GM21619 (cell line): ENCODE data around the gene BEST3.

Experiments
- ATAC-seq: cut with Tn5 transposase; IDR thresholded peaks from one replicate; pipeline ENCODE4 v1.9.1; 2021; ENCODE audit not compliant: unreplicated experiment

BEST3 gene

DNA sequence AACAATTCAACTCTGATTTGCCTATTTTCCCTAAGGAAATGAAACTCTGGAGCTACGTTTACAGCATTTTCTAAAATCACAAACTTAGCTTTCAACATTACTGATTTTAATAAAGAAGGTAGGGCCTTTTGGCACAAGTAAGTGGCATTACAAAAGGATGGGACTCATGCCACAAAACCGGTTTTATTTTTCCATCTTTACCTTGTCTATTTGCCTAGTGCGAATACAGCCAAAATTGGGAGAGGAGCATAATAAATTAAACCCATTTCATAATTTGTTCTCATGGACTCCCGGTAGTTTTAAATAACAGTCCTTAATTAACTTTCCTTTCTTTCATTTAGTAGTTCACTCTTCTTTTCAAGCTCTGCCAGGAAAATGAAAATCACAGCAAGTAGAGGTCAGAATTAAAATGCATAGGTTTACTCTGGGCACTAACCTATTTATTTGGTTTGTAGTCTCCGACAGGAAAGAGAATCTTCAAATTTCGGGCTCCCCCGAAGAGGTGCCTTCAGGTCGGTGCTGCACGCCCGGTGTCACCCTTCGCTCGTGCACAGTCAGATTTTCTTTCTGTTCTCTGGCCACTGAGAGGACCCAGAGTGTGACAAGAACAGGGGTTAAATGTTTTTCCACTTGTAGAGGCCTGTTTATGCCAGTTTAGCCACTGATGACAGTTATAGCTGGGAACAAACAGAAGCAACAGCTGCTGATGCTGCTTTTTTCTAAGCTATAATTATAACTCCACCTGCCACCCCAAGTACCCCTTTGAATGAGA is at the start of gene BEST3:
Gene BEST3 (minus strand): TSS at position 535 of the 772 bp plus-strand sequence. CDS start 1,505 bp downstream, outside the sequence.
- ATAC-seq = no peak

DNA sequence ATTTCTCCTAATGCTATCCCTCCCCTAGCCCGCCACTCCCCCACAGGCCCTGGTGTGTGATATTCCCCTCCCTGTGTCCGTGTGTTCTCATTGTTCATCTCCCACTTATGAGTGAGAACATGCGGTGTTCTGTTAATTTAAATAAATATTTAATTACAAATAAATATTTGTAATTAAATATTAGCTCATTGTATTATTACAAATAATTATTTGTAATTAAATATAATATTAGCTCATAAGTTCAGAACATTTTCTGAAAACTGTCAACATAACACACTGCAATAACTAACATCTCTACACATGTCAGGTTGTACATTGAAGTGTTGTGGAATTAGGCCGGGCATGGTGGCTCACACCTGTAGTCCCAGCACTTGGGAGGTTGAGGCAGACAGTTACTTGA is 45.0 kb upstream of the BEST3 start:
- ATAC-seq = no peak

DNA sequence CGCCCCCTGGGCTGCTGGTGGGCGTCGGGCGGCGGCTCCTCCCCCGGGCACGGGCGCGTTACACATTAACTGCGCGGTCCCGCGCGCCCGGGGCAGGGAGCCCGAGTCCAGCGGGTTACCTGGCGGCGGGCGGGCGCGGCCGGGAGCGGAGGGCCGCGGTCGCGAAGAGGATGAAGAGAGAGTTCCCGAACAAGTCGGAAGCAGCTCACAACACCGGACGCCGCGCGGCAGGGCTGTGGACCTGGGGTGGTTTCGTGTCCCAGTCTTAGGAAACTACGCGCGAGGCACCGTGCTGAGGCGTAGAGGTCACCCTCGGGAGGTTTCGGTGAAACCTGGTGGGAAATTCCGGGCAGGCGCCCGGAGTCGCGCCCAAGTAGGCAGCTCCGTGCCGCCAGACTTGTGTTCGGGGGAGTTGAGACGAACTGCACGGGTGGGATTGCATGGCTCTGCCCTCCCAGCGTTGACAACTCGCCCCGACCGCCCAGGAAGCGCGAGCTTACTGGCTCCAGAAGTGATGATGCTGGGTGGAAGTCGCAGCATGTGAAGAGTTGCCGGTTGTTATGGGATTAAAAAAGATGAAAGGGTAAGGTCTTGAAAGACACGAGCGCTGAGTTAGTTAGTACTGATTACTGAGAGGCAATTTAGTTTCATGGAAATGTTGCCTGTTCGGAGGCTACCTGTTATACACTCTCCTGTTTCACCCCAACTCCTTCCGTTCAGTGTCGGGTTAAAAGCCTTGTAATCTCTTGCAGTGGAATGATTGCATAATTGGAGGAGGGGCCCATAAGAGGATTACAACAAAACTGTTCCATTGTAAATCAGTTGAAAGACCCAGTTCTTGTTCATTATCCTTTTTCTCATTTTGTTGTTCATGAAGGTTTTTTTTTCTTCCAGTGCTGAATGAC is 40.4 kb upstream of the BEST3 start:
- ATAC-seq = peak; percentile 39

DNA sequence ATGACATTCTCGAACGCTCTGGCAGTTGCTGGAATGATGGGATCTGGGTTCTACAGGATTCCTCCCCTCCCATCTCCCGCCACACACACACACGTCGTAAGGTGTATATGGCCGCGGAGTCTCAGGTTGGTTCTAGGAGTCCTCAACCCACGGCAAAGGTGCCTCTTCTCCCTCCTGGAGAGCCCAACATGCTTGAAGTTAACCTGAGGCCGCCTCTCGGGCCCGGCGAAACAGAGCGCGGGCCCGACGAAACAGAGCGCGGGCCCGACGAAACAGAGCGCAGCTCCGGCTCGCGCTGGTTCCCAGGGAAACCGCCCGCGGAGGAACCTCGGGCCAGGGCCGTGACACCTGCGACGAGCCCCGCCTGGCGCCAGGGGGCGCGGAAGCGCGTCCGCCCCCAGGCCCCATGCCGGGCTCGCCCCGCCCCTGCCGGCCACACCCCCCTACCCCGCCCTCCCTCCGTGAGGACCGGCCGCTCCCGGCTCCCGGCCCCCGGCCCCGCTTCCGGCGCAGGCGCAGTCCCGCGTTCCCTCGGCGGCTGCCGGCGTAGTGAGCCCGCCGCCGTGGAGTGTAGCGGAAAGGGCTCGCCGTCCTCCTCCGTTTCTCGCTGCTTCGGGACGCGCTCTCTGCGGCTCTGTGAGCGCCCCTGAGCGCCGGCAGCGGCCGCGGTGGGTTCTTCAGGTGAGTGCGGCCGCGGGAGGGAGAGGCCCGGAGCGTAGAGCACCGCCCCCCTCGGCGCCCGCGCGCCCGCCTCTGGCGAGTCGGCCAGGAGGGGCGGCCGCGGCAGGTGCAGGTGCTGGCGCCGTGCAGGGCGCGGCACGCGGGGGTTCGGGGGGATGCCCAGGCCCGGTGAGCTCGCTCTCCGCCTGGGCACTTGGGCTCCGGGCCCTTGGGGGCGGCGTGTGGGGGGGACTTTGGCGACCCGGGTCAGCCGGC is 39.5 kb upstream of the BEST3 start, which contains the start of gene RAB3IP:
Gene RAB3IP (plus strand): TSS at position 510 of the 936 bp plus-strand sequence. CDS start 16,549 bp downstream, outside the sequence.
- ATAC-seq = peak; percentile 81

DNA sequence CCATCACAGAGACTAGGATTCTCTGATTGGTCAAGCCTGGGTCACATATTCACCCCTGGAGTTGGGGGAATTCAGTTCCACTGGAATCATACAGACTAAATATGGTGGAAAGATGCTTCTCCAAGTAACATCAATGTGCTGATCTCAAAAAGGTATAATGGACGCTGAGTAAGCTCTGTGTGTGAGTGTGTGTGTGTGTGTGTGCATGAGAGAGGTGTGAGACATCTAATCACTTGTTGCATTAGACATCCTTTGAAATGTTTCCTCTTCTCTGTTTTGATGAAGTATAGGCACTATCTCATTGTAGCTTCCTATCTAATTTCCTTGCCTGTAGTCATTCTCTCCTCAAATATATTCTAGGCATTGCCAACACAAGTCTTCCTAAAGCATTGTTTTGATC is 34.5 kb upstream of the BEST3 start:
- no peak for ATAC-seq

DNA sequence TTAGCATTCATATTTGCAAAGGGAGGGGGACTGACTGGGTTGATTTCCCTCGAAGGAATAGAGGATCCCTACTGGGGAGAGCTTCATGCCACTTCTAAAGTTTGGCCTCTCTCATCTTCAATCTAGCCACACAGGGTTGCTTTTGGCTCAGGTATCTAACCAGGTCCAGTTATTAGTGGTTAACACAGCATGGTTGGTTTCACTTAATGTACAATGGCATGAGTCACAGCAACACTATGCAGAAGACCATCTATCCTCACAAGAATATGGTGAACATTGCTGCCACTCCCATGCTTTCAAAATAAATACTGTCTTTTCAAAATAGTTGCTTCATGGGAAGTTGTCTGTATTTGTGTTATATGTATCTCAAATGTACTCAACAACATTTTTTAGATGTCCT is 33.0 kb upstream of the BEST3 start:
- no peak for ATAC-seq

DNA sequence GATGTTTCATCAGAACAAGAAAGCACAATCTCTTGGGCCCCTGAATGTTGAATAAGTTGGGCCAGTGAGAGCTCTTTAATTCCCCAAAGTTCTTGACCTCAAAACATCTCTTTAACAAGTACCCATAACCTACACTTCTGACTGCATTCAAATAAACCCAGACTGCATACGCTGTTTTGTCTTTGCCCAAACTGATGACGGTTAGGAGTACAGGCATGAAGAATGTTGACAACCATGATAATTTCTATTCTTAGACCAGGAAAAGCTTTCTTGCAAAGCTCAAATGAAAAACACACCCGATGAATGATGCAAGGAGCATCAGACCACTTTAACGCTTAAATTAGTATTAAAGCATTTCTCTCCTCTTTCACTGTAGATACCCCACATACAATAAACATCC is 27.8 kb upstream of the BEST3 start:
- no peak for ATAC-seq

DNA sequence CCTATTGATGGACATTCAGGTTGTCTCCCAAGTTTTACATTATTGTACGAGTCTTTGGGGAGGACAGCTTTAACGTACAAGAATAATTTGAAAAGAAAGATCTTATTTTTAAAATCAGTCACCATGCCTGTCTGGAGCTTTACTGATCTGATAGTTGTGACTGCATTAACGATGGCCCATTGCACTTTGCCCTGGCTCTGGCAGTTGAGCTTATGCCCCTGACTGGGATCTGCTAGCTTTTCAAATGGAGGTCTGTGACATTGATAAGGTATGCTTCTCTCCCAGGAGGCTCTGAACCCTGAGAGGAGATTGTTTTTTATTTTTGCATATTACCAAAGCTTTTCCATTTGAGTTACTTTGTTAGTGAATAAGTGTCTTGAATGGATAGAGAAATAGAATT is 21.6 kb upstream of the BEST3 start:
- ATAC-seq = no peak

DNA sequence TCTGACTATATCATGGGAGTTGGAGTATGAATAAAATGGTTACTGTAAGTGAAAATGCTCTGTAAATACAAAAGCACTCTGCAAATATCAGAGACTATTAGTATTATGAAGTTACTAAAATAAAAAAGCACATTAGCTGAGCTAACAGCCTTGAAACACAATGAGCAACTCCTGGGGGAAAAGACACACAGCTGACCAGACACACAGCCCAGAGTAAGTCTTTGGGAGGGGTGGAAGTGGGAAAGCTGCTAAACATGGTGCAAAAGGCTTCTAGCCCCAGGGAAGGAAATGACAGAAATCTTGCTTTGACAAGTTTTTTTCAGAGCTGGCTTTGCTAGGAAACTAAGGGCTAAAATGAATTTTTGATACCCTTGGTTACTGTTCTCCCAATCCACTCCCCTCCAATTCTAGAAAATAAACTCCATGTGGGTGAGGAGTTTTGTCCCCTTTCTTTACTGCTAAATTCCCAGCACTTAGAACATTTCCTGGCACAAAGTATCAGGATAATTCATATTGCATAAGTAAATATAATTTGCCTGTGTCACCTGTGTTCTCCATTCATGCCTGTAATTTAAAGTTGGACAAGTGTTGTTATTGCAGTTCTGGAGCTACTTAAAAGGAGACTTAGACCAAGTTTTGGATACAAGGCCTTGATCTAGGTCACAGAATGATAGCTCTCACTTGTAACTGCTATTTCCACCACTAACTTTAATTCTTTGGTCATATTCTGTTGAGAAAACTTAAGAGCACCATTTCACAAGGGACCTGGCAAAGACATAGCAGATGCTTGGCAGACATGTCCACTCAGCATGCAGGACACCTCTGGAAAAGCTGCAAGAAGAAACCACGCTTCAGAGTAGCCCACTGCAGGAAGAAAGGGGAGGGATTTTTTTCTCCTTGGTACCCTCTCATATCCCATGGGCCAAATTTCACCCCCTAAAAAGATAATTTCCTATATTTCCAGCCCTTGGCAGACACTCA is 20.5 kb upstream of the BEST3 start:
- no peak for ATAC-seq

DNA sequence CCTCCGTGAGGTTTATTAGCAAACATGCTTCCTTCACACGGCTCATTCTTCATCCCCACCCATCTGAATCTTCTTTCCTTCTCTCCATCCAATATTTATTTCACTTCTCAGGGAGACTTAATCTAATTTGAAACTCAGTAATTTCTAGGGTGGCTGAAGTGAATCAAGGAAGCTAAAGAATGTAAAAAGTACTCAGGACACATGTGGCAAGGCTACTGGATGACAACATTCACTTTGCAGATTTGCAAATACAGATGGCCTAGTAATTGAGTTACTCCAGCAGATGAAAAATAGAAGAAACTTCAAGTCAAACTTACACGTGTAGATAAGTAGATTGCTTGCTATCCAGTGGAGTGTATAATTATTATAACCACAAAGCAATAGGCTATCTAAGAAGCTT is 15.4 kb upstream of the BEST3 start:
- ATAC-seq = no peak

DNA sequence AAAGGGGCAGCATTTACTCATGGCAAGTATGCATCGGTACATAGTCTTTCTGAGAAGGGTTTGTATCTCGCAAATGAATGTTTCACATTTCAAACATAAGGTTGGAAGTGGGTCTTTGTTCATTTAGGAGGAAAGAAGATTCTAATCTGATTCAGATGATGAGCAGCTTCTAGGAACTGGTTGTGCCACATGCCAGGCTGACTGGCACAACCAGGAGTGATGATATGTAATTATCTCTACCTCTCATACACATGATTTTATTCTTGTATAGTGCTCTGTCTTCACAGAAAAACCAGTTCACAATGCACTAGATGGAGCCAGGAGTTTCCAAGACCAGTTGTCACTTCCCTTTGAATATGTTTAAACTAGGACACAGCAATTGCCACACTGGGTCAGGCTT is 13.7 kb upstream of the BEST3 start:
- ATAC-seq = no peak

DNA sequence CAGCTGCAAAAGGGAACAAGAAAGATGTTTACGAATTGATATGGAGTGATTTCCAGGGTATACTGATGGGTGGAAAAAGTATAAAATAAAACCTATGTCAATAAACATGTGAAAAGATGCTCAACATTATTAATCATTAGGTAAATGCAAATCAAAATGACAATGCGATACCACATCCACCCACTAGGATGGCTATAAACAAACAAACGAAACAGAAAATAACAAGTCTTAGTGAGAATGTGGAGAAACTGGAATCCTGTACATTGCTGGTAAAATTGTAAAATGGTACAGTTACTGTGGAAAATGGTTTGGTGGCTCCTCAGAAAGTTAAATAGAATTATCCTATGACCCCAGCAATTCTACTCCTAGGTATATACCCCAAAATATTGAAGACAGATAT is 9.5 kb upstream of the BEST3 start:
- no peak for ATAC-seq

DNA sequence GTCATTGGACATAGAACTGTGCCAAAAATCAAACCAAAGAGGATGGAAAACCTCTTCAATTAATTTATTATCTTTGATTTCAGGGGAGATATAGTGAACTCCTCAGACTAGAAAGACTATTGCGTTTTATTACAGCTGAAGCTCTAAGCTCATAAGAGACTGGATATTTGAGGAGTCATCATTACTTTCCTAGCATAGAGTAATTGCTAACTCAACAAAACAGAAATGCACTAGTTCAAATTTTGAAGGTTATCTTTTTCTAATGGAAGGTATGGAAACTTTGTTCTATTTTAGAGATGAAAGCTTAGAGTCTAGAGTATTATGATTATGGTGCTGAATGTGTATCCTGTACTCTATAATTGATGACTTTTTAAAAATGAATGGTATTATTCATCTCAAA is 5.3 kb upstream of the BEST3 start:
- no peak for ATAC-seq

DNA sequence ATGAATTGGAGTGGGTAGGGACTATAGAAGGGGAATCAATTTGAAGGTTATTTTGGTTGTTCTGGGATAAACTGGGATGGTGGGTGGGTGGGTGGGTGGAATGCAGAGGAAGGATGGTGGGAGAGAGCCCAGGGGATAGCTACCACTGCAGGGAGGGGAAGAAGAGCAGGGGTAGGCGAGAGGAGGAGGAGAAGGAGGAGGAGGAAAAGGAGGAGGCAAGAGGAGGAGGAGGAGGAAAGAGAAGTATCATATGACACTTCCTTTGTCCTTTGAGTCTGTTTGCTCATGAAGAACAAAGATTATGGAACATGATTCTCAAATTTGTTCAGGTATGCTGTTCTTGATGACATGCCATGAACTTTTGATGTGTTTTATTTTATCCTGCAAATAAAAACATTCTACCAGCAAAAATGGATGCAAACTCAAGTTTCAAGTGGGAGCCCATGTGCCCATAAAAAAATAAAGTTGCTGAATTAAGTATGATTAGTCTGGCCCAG is 4.1 kb upstream of the BEST3 start:
- no peak for ATAC-seq

DNA sequence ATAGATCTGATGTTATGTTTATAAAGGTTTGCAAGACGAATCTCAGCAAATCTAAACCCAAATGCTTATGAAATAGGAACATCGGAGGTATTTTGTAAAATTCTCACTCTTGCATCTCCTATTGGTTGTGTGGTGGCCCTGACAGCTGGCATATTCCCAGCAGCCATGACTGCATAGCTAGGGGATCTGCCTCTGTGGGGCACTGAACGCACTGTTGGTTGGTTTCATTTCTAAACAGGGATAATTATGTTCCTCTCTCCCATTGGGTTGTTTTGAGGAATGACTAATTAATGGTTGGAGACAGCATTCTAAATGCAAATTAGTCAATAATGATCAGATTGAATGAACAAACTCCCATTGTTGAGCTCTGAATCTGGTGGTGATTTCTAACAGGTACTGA is 2.7 kb upstream of the BEST3 start:
- ATAC-seq = no peak

DNA sequence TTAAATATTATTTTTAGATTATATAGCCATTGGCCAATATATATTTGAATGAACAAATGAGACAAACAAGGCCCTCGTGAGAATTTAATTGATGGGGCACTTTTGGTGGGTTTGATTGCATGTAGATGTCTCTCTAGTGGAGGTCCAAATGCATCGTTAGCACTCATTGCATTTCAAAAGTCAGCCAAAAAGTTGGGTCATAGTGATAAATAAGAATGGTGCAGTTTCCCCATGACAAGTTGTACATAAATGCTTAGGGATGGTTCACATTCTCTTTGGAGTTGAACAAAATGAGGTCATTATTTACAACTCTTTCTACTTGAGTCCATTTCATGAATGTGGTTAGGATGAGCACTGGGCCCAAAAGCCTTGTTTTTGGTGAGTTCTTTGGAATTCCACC is 1.0 kb downstream of the BEST3 start:
- no peak for ATAC-seq

DNA sequence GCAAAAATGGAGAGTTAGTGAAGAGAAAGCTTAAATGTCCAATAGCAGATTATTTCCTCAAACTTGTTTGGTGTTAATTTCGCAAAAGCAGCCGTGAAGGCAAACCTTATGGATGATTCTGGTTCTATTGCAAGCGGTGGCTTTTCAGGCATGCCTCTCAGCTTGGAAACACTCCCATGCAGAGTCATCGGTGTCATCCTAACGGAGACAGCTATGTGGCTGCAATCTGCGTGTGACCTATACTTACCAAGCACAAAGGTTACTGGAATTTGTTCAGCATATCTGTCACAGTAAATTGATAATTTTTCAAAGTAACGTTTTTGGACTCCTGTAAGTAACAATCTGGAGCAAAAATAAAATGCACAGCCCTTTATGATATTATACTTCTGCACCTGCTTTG is 5.0 kb downstream of the BEST3 start:
- ATAC-seq = no peak

DNA sequence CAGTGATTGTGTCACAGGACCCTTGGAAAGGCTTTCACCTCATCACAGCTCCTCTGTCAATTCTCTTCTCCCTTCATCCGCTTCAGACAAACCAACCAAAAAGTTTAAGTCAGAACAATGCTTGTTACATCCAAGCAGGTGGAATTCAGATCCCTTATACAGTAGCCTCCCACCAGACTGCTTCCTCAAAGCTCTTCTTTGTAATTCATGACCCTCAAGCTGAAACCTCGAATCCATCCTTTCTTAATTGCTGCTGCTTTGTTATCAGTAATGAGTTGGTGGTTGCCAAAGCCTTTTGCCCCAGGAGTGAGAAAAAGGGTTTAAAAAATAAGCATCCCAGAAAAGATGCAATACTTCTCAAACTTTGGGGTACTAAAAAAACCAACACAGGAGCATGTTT is 9.5 kb downstream of the BEST3 start:
- no peak for ATAC-seq
